ENCODE measurements around the gene ZNF496. TPM values are rescaled to one million over a fixed set of nuclear protein-coding genes. Genes with fewer than 3 reads are reported as not detected.
"Not testable (repeated sequence)": the region's sequence is repeated elsewhere in the genome, so short reads cannot be mapped to it uniquely, and the experiment has no call there.

The ZNF496 gene
- total RNA-seq (2022) (31.0 and 36.4 TPM in 2 replicates), Bru-seq, nascent RNA (percentile 81 among the genes with signal in this experiment), BruChase-seq, experiment 1, labeled RNA remaining after a 2-hour chase (percentile 81 among the genes with signal in this experiment), BruChase-seq, experiment 2, labeled RNA remaining after a 6-hour chase (percentile 79 among the genes with signal in this experiment)
- long read RNA-seq, full-length matches to known transcripts: 4 of 33 reads
- long read RNA-seq, partial matches to known transcripts: 0 of 33 reads
- long read RNA-seq, other reads (novel, unspliced or antisense): 29 of 33 reads

GRCh38 chr1:247331525-247332214 lies at the start of gene ZNF496:
Gene ZNF496 (minus strand): TSS chr1:247331867. CDS start chr1:247329578, 2,289 bp downstream.
- Mint-ChIP-seq H3K36me3 (ENCODE audit: insufficient read depth, unreplicated experiment) (peaks cover 48% of the 10 kb centered on the region), H3K4me1 (ENCODE audit: low read depth, unreplicated experiment) (peaks cover 35% of the 10 kb centered on the region), H3K9me3 (ENCODE audit: unreplicated experiment) (no peaks in the 10 kb centered on the region), H3K27ac (ENCODE audit: unreplicated experiment) (peak within 1 kb of the TSS; percentile 94), H3K27me3 (ENCODE audit: insufficient read depth, unreplicated experiment) (no peaks in the 10 kb centered on the region), H3K4me3 (ENCODE audit: unreplicated experiment) (peak within 1 kb of the TSS; percentile 97)
- no peaks in the 10 kb centered on the region for H3K27me3 ChIP-seq (replicated peaks; ENCODE audit: control insufficient read depth, insufficient read depth, low read length)
- H3K9me3 ChIP-seq: no peaks in the 10 kb centered on the region
- TF ChIP-seq CTCF (IDR thresholded peaks at IDR 0.05; ENCODE audit: insufficient read depth in 1 of 2, low read depth in 1 of 2, low read length in 1 of 2, severe bottlenecking in 1 of 2, unreplicated experiment in 1 of 2): no peak
- H3K36me3 ChIP-seq (ENCODE audit: control insufficient read depth, insufficient read depth, low read length): peaks cover 3% of the 10 kb centered on the region
- peaks cover 12% of the 10 kb centered on the region for H3K4me1 ChIP-seq
- DNase-seq: peak; percentile 90 to 91
- ChIA-PET CTCF (no interaction called here), POLR2A (interaction anchor here (0.6 to 0.7 kb wide), 3 partner anchors 50 to 253 kb away, joined by 3 read pairs; partner anchors contain the start of gene ZNF670)
- intact Hi-C loops (cut with micrococcal nuclease; ENCODE audit: unreplicated experiment): no loop called here
- H3K4me3 ChIP-seq (ENCODE audit: low read depth, low read length): peak within 1 kb of the TSS; percentile 97
- no TSS peak for BruUV-seq (replicated peaks)

- POLR2A ChIA-PET: no interaction called here
- no TSS peak for BruUV-seq (replicated peaks)
- no peak overlapping the region for H3K4me3 Mint-ChIP-seq (ENCODE audit: unreplicated experiment)
- no peaks in the 10 kb centered on the region for H3K27me3 Mint-ChIP-seq (ENCODE audit: insufficient read depth, unreplicated experiment)
- Histone ChIP-seq H3K4me3 (ENCODE audit: low read depth, low read length) (no peak overlapping the region), H3K9me3 (peaks cover 8% of the 10 kb centered on the region), H3K36me3 (ENCODE audit: control insufficient read depth, insufficient read depth, low read length) (no peaks in the 10 kb centered on the region), H3K27me3 (replicated peaks; ENCODE audit: control insufficient read depth, insufficient read depth, low read length) (no peaks in the 10 kb centered on the region), H3K4me1 (no peaks in the 10 kb centered on the region)
- no peak overlapping the region for H3K27ac Mint-ChIP-seq (ENCODE audit: unreplicated experiment)
- TF ChIP-seq CTCF (IDR thresholded peaks at IDR 0.05; ENCODE audit: insufficient read depth in 1 of 2, low read depth in 1 of 2, low read length in 1 of 2, severe bottlenecking in 1 of 2, unreplicated experiment in 1 of 2): no peak
- no peaks in the 10 kb centered on the region for H3K4me1 Mint-ChIP-seq (ENCODE audit: low read depth, unreplicated experiment)
- H3K36me3 Mint-ChIP-seq (ENCODE audit: insufficient read depth, unreplicated experiment): no peaks in the 10 kb centered on the region
- CTCF ChIA-PET: no interaction called here
- no peak for DNase-seq
- intact Hi-C loops (cut with micrococcal nuclease; ENCODE audit: unreplicated experiment): no loop called here
- H3K9me3 Mint-ChIP-seq (ENCODE audit: unreplicated experiment): peaks cover 9% of the 10 kb centered on the region
Observed at GRCh38 chr1:247378334-247379073, 46.8 kb upstream of the ZNF496 start.

- H3K27me3 ChIP-seq (replicated peaks; ENCODE audit: control insufficient read depth, insufficient read depth, low read length); H3K4me1 Mint-ChIP-seq (ENCODE audit: low read depth, unreplicated experiment); H3K27me3 Mint-ChIP-seq (ENCODE audit: insufficient read depth, unreplicated experiment); H3K36me3 Mint-ChIP-seq (ENCODE audit: insufficient read depth, unreplicated experiment); H3K27ac Mint-ChIP-seq (ENCODE audit: unreplicated experiment); BruUV-seq (replicated peaks); H3K4me1 ChIP-seq; H3K36me3 ChIP-seq (ENCODE audit: control insufficient read depth, insufficient read depth, low read length); H3K4me3 Mint-ChIP-seq (ENCODE audit: unreplicated experiment); CTCF ChIA-PET; H3K4me3 ChIP-seq (ENCODE audit: low read depth, low read length); intact Hi-C loops (cut with micrococcal nuclease; ENCODE audit: unreplicated experiment); H3K9me3 ChIP-seq; POLR2A ChIA-PET; DNase-seq; H3K9me3 Mint-ChIP-seq (ENCODE audit: unreplicated experiment): not testable (repeated sequence)
Observed at GRCh38 chr1:247377656-247378055, 46.0 kb upstream of the ZNF496 start.
